BE2C (cell line): Measurements from ENCODE around the gene NUDT19.

Experiments used
- DNase-seq: peaks from one replicate; pipeline ENCODE4 v3.0.0-alpha.2; 2020
- H3K27me3 ChIP-seq: fragments of 250-450 bp; sonication (Bioruptor Pico); 2 replicates; pipeline ENCODE4 v1.5.1; 2020; ENCODE audit warnings: mild to moderate bottlenecking
- H3K36me3 ChIP-seq: fragments of 250-450 bp; sonication (Bioruptor Pico); 2 replicates; pipeline ENCODE4 v1.5.1; 2020; ENCODE audit warnings: mild to moderate bottlenecking
- H3K4me1 ChIP-seq: fragments of 250-450 bp; sonication (Bioruptor Pico); 2 replicates; pipeline ENCODE4 v1.5.1; 2020
- H3K4me3 ChIP-seq: 2 replicates; pipeline ENCODE4 v1.5.1; 2011; ENCODE audit warnings: low read depth, low read length
- H3K9me3 ChIP-seq: fragments of 250-450 bp; sonication (Bioruptor Pico); 2 replicates; pipeline ENCODE4 v1.5.1; 2020
- TF ChIP-seq, protein P1 (sequence below): IDR thresholded peaks from 2 replicates; pipeline ENCODE4 v1.5.1; 2012; ENCODE audit warnings: mild to moderate bottlenecking, low read depth, low read length

Gene NUDT19

DNA sequence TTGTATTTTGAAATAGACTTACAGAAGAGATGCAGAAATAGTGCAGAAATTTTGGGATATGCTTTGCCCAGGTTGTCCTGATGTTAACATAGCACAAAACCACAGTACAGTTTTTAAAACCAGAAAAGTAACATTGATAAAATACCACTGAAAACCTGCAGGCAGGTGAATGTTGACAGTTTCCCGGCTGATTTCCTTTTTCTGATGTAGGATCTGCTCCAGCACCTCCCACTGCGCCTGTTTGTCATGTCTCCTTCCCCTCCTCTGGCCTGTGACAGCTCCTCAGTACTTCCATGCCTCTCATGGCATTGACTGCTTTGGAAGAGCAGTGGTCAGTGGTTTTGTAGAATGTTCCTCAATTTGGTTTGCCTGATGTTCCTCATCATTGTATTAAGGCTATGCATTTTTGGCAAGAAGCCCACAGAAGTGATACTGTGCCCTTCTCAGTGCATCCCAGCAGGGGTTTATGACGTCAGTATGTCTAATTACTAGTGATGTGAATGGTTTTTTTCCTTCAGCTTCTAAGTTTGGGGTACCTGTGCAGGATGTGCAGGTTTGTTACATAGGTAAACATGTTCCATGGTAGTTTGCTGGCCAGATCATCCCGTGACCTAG lies 58.9 kb downstream of the NUDT19 start:
- Histone ChIP-seq H3K4me3 (no peak overlapping the region), H3K27me3 (peaks cover 3% of the 10 kb centered on the region; the same call in 1 of the 2 replicates), H3K9me3 (no peaks in the 10 kb centered on the region), H3K4me1 (no peaks in the 10 kb centered on the region), H3K36me3 (no peaks in the 10 kb centered on the region)
- no peak for DNase-seq
- TF ChIP-seq, protein P1, sequence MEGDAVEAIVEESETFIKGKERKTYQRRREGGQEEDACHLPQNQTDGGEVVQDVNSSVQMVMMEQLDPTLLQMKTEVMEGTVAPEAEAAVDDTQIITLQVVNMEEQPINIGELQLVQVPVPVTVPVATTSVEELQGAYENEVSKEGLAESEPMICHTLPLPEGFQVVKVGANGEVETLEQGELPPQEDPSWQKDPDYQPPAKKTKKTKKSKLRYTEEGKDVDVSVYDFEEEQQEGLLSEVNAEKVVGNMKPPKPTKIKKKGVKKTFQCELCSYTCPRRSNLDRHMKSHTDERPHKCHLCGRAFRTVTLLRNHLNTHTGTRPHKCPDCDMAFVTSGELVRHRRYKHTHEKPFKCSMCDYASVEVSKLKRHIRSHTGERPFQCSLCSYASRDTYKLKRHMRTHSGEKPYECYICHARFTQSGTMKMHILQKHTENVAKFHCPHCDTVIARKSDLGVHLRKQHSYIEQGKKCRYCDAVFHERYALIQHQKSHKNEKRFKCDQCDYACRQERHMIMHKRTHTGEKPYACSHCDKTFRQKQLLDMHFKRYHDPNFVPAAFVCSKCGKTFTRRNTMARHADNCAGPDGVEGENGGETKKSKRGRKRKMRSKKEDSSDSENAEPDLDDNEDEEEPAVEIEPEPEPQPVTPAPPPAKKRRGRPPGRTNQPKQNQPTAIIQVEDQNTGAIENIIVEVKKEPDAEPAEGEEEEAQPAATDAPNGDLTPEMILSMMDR = no peak

DNA sequence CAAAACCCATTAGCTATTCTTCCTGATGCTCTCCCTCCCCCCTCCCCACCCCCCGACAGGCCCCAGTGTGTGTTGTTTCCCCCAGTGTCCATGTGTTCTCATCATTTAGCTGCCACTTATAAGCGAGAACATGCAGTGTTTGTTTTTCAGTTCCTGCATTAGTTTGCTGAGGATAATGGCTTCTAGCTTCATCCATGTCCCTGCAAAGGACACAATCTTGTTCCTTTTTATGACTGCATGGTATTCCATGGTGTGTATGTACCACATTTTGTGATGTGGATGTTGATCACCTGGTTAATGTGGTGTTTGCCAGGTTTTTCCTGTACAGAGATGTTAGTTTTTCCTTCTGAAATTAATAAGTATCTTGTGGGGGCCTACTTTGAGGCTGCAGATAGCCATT lies 59.4 kb downstream of the NUDT19 start:
- no peaks in the 10 kb centered on the region for H3K9me3 ChIP-seq
- no peaks in the 10 kb centered on the region for H3K36me3 ChIP-seq
- DNase-seq = no peak

DNA sequence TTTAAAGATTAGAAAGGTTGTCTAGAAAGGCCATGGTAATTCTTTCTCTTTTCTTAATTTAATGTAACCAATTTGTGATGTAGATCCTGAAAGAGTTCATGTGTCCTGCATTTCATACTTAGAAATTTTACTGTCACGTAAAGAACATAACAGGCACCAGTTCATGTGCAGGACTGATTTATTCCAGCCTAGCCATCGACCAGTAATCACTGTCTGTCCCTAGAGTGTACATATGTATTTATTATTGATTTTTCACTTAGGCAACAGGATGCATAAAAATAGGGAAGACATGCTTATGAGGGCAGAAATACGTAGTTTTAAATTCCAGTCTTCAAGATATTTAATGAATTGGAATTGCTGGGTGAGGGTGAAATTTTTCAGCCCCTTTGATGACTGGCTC lies 65.6 kb downstream of the NUDT19 start:
- Histone ChIP-seq H3K36me3 (no peaks in the 10 kb centered on the region), H3K4me1 (no peaks in the 10 kb centered on the region), H3K27me3 (no peaks in the 10 kb centered on the region), H3K4me3 (no peak overlapping the region), H3K9me3 (no peaks in the 10 kb centered on the region)
- DNase-seq = no peak
- TF ChIP-seq, protein P1 = no peak

More for the DNA sequence above, 59.4 kb downstream of the NUDT19 start:
- Histone ChIP-seq H3K27me3 (peaks cover 3% of the 10 kb centered on the region; the same call in 1 of the 2 replicates), H3K4me3 (no peak overlapping the region), H3K4me1 (no peaks in the 10 kb centered on the region)
- TF ChIP-seq, protein P1 = no peak
